Epithelial cell of esophagus (primary cell): ENCODE results near the gene TTBK2.

Source experiments
- DNase-seq: peaks from one replicate; pipeline ENCODE4 v3.0.0; 2010; ENCODE audit warnings: low read depth
- H3K4me3 ChIP-seq: 2 replicates; pipeline ENCODE4 v1.5.1; 2011; ENCODE audit warnings: mild to moderate bottlenecking, low read length, control low read depth
- CTCF ChIP-seq: IDR thresholded peaks from 2 replicates; pipeline ENCODE4 v1.5.1; 2011; ENCODE audit warnings: low read depth, mild to moderate bottlenecking, low read length, control low read depth, inconsistent platforms; ENCODE audit not compliant: insufficient read depth; ENCODE audit errors: missing control alignments

The TTBK2 gene

GRCh38 chr15:42734076-42734672 lies 186.4 kb downstream of the TTBK2 start:
- no peak for DNase-seq
- TF ChIP-seq CTCF = no peak
- H3K4me3 ChIP-seq = no peak overlapping the region

DNA sequence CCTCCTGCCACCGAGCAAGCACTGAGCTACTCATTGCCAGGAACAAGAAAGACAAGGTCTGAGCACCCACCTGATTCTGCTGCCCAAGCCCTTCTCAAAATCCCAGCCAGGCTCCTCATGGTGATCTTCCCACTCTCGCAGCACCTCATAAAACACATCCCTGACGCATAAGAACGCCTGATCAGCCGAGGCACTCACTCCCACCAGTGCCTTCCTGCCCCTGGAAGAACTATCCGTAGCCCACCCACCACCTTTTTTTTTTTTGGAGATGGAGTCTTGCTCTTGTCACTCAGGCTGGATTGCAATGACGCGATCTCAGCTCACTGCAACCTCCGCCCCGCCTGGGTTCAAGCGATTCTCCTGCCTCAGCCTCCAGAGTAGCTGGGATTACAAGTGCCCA lies 187.6 kb downstream of the TTBK2 start:
- no peak for DNase-seq
- TF ChIP-seq CTCF = no peak

GRCh38 chr15:42732095-42732827 lies 188.3 kb downstream of the TTBK2 start:
- no peak for TF ChIP-seq CTCF
- DNase-seq = no peak

More for the DNA sequence above, 187.6 kb downstream of the TTBK2 start:
- no peak overlapping the region for H3K4me3 ChIP-seq

DNA sequence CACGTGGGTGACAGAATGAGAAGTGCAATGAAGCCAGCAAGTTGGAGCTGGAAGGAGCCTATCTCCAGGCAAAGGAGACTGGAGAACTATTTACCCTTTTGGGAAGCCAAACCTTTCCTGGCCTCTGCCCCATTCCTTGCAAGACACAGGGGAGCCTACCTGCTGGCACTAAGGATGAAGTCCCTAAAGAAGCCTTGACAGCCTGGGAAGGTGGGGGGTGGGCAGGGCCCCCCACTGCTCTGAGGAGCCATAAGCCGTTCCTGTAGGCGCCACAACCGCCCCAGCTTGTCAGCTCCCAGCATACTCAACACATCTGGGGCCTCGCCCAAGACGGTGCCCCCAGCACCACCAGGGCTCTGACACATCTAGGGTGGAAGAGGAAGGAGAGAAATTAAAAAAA lies 189.1 kb downstream of the TTBK2 start:
- no peak for TF ChIP-seq CTCF
- DNase-seq = no peak
- no peak overlapping the region for H3K4me3 ChIP-seq

More at GRCh38 chr15:42732095-42732827, 188.3 kb downstream of the TTBK2 start:
- no peak overlapping the region for H3K4me3 ChIP-seq

GRCh38 chr15:42730536-42730935 lies 190.0 kb downstream of the TTBK2 start:
- TF ChIP-seq CTCF = no peak
- DNase-seq = no peak
- H3K4me3 ChIP-seq = no peak overlapping the region

DNA sequence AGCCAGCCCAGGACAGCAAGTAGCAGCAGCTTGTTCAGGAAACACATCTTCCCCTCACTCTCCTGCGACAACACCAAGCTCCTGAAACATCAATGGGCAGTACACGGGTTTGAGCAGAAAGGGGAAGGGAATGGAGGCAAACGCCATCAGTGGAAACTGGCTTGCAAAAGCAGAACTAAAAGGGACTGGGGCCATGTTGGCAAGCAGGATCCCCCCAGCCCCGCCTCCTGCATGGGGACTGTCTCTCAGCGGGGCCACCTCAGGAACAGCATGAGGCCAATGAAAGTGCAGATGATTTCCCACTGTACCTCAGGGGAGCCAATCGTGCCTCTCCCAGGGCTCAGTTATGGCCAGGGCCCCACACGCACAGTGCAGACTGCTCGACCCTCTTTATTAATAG lies 190.4 kb downstream of the TTBK2 start:
- no peak overlapping the region for H3K4me3 ChIP-seq
- DNase-seq = no peak
- no peak for TF ChIP-seq CTCF

GRCh38 chr15:42729409-42729808 lies 191.2 kb downstream of the TTBK2 start:
- H3K4me3 ChIP-seq = no peak overlapping the region
- no peak for TF ChIP-seq CTCF
- no peak for DNase-seq
